ENCODE data around the gene CCAR1.
"Not testable (repeated sequence)": the region's sequence is repeated elsewhere in the genome, so short reads cannot be mapped to it uniquely, and the experiment has no call there.

The CCAR1 gene, protein sequence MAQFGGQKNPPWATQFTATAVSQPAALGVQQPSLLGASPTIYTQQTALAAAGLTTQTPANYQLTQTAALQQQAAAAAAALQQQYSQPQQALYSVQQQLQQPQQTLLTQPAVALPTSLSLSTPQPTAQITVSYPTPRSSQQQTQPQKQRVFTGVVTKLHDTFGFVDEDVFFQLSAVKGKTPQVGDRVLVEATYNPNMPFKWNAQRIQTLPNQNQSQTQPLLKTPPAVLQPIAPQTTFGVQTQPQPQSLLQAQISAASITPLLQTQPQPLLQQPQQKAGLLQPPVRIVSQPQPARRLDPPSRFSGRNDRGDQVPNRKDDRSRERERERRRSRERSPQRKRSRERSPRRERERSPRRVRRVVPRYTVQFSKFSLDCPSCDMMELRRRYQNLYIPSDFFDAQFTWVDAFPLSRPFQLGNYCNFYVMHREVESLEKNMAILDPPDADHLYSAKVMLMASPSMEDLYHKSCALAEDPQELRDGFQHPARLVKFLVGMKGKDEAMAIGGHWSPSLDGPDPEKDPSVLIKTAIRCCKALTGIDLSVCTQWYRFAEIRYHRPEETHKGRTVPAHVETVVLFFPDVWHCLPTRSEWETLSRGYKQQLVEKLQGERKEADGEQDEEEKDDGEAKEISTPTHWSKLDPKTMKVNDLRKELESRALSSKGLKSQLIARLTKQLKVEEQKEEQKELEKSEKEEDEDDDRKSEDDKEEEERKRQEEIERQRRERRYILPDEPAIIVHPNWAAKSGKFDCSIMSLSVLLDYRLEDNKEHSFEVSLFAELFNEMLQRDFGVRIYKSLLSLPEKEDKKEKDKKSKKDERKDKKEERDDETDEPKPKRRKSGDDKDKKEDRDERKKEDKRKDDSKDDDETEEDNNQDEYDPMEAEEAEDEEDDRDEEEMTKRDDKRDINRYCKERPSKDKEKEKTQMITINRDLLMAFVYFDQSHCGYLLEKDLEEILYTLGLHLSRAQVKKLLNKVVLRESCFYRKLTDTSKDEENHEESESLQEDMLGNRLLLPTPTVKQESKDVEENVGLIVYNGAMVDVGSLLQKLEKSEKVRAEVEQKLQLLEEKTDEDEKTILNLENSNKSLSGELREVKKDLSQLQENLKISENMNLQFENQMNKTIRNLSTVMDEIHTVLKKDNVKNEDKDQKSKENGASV

DNA sequence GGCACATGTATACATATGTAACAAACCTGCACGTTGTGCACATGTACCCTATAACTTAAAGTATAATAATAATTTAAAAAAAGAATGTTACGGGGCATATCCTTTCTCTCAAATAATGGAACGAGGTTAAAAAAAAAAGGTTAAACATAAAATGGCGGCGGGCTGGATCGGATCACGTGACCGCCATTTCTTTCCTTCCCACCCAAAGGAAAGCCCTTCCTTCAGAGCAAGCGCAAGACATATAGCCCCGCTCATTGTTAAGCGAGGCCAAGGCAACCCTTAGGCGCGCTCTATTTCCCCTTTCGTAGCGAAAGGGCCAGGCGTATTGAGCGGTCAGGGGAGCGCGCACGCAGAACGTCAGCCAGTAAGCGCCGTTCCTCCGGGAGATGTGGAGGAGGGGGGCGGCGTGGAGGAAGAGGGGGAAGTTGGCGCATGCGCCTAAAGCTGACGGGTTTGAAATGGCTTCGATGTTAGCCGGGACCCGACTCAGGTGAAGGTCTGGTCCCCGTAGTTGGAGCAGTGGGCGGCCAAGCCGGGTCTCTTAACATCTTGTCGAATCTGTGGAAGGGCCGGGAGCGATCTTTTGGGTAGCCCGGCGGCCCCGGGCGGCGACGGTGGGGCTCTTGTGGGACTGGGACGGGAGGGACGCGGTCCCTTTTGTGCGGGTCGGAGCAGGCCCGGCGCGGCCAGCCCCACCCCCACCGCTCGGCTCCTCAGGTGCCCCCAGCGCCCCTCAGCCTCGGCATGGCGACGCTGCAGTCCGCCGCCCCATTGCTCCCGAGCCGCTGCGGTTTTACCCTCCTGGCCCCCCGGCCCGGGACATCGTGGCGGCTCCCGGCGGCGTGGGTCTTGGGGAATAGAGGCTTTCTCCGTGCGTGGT is at the start of gene CCAR1:
Gene CCAR1 (plus strand): TSS at position 447 of the 880 bp plus-strand sequence. CDS start 1,266 bp downstream, outside the sequence.
- H3K4me3 Mint-ChIP-seq, result peak within 1 kb of the TSS; percentile 89 to 93
- peak; percentile 97 for DNase-seq
- peak within 1 kb of the TSS; percentile 99 for H3K27ac Mint-ChIP-seq
- peak; percentile 100 for ATAC-seq (replicated peaks)
- peaks cover 13 to 25% of the 10 kb centered on the region in 2 donors for H3K36me3 Mint-ChIP-seq
- H3K27me3 Mint-ChIP-seq, result no peaks in the 10 kb centered on the region
- H3K9me3 Mint-ChIP-seq, result no peaks in the 10 kb centered on the region
- H3K4me1 Mint-ChIP-seq, result peaks cover 8 to 15% of the 10 kb centered on the region in 2 donors

DNA sequence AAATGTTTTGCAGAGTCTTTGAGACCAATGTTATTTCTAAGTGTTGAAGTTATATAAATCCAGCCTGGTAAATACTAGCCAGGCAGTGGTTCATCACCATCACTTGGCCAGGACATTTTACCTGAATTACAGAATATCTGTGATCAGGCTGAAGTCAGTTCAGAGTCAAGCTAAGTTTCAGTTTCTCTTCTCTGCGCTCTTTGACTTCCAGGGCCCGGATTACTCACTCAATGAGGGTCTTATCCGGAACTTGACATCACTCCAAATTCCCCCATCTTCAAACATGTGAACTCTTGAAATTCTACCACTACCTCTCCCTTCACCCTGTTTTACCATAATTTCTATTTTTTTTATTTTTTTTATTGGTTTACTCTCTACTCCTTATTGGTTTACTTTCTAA is 36.6 kb upstream of the CCAR1 start:
- H3K36me3 Mint-ChIP-seq, result peaks cover 3 to 10% of the 10 kb centered on the region in 2 donors
- H3K9me3 Mint-ChIP-seq, result no peaks in the 10 kb centered on the region
- H3K27me3 Mint-ChIP-seq, result no peaks in the 10 kb centered on the region
- H3K27ac Mint-ChIP-seq, result no peak overlapping the region
- no peaks in the 10 kb centered on the region for H3K4me1 Mint-ChIP-seq
- H3K4me3 Mint-ChIP-seq, result no peak overlapping the region
- ATAC-seq (replicated peaks) (peak in 1 of 2 donors; percentile 43), DNase-seq (no peak)

DNA sequence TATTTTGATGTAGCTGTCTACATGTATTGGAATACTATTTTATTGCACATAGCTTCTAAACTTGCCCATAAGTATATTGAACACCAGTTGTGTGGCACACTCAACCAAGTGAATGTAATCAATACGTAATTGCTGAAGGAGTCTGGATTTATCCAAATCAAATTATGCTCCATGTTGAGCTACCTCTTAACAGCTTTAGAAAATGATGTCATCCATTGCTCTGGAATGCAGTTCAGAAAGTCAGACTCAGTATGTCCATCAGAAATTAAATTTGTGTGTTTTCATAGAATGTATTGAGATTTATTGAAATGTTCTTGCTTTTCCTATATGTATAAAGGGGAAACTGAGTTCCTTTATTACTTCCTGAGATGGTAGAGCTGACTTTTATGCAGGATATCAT is 25.0 kb upstream of the CCAR1 start:
- Mint-ChIP-seq H3K9me3 (no peaks in the 10 kb centered on the region), H3K27ac (no peak overlapping the region), H3K4me1 (no peaks in the 10 kb centered on the region), H3K36me3 (peaks cover 1 to 6% of the 10 kb centered on the region in 2 donors), H3K4me3 (no peak overlapping the region), H3K27me3 (no peaks in the 10 kb centered on the region)
- no peak for DNase-seq
- ATAC-seq (replicated peaks), result no peak

DNA sequence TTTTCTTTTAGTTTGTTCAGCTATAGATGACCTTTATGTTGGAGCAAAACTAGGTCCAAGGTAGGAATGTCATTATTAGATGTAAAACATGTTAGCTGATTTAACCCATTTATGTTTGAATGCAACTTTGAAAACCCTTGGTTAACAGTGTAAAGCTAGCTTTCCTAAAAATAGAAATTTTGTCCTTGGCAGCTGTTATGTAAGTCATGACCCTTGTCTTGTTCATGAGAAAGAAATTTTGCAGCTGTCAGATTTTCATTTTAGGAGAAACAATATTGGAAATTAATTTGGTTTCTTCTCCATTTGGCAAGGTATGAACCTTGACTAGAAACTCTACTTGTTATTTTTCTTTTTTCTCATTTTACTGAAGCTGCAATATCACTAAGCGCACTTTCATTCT is 23.9 kb upstream of the CCAR1 start:
- H3K4me3 Mint-ChIP-seq, result no peak overlapping the region
- H3K36me3 Mint-ChIP-seq, result no peaks in the 10 kb centered on the region
- no peaks in the 10 kb centered on the region for H3K27me3 Mint-ChIP-seq
- no peak for DNase-seq
- no peaks in the 10 kb centered on the region for H3K9me3 Mint-ChIP-seq
- ATAC-seq (replicated peaks), result no peak
- no peaks in the 10 kb centered on the region for H3K4me1 Mint-ChIP-seq
- H3K27ac Mint-ChIP-seq, result no peak overlapping the region

DNA sequence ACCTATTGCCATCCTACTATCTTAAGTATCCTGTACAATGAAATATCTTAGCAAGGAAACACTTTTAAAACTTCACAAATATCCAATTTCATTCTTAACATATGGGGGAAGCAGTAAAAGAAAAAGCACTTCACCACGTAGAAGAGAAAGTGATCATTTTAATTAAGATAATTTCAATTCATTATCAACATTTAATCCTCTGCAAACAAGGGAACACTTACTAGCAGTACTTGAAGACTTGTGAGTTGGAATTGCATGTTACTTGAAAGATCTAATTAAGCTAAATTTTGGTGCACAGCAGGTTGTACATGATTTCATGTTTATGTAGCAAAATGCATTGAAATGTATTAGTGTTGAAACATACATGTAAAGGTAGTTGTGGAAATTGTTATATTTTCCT is 20.8 kb upstream of the CCAR1 start:
- Mint-ChIP-seq H3K9me3 (no peaks in the 10 kb centered on the region), H3K4me3 (no peak overlapping the region), H3K27ac (no peak overlapping the region), H3K36me3 (no peaks in the 10 kb centered on the region), H3K4me1 (no peaks in the 10 kb centered on the region), H3K27me3 (no peaks in the 10 kb centered on the region)
- DNase-seq (no peak), ATAC-seq (replicated peaks) (no peak)

DNA sequence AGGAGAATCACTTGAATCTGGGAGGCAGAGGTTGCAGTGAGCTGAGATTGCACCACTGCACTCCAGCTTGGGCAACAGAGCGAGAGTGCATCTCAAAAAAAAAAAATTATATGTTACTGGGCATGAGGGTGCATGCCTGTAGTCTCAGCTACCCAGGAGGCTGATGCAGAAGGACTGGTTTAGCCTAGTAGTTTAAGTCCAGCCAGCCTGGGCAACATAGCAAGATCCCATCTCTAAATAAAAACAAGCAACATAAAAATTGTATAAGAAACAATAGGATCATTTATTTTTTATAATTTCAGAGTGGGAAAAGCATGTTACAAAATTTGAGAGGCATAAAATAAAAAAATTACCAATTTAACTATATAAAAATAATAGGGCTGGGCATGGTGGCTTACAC is 15.5 kb upstream of the CCAR1 start:
- H3K9me3 Mint-ChIP-seq, result no peaks in the 10 kb centered on the region
- no peaks in the 10 kb centered on the region for H3K36me3 Mint-ChIP-seq
- ATAC-seq (replicated peaks) (no peak), DNase-seq (no peak)
- H3K27ac Mint-ChIP-seq, result no peak overlapping the region
- no peak overlapping the region for H3K4me3 Mint-ChIP-seq
- H3K4me1 Mint-ChIP-seq, result no peaks in the 10 kb centered on the region
- H3K27me3 Mint-ChIP-seq, result no peaks in the 10 kb centered on the region

DNA sequence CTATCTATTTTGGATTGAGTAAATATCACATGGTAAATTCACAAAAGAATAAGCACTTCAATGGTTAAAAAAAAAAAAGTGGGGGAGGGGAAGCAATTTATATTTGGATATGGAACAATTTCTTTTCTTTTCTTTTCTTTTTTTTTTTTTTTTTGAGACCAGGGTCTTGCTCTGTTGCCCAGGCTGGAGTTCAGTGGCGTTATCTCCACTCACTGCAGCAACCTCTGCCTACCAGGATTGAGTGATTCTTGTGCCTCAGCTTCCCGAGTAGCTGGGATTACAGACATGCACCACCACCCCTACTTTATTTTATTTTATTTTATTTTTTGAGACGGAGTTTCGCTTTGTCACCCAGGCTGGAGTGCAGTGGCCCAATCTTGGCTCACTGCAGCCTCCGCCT is 12.1 kb upstream of the CCAR1 start:
- not testable (repeated sequence) for H3K27ac Mint-ChIP-seq; H3K27me3 Mint-ChIP-seq; H3K4me3 Mint-ChIP-seq; DNase-seq; H3K4me1 Mint-ChIP-seq; ATAC-seq (replicated peaks); H3K36me3 Mint-ChIP-seq; H3K9me3 Mint-ChIP-seq

DNA sequence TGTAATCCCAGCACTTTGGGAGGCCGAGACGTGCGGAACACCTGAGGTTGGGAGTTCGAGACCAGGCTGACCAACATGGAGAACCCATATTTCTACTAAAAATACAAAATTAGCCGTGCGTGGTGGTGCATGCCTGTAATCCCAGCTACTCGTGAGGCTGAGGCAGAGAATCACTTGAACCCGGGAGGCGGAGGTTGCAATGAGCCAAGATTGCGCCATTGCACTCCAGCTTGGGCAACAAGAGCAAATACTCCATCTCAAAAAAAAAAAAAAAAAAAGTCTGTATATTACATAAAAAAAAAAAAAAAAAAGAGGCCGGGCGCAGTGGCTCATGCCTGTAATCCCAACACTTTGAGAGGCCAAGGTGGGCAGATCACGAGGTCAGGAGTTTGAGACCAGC is 8.0 kb upstream of the CCAR1 start:
- not testable (repeated sequence) for H3K36me3 Mint-ChIP-seq; DNase-seq; H3K9me3 Mint-ChIP-seq; H3K27me3 Mint-ChIP-seq; H3K4me1 Mint-ChIP-seq; ATAC-seq (replicated peaks); H3K27ac Mint-ChIP-seq; H3K4me3 Mint-ChIP-seq

DNA sequence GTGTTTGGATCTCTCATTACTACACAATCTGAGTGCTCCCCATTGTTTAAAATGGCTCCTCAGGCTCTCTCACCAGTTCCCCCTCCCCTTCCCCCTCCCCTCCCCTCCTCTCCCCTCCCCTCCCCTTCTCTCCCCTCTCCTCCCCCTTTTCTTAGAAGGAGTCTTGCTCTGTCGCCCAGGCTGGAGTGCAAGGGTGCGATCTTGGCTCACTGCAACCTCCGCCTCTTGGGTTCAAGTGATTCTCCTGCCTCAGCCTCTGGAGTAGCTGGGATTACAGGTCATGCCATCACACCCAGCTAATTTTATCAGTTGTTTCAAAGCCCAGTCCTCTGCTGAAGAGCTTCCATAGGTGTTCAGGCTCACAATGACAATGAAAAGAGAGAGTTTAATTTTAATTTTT is 3.6 kb upstream of the CCAR1 start:
- Mint-ChIP-seq H3K9me3 (no peaks in the 10 kb centered on the region), H3K27ac (no peak overlapping the region), H3K4me3 (no peak overlapping the region), H3K27me3 (peaks cover 4 to 6% of the 10 kb centered on the region in 2 donors), H3K36me3 (peaks cover 2 to 10% of the 10 kb centered on the region in 2 donors), H3K4me1 (peaks cover 5 to 6% of the 10 kb centered on the region in 2 donors)
- DNase-seq (no peak), ATAC-seq (replicated peaks) (no peak)

DNA sequence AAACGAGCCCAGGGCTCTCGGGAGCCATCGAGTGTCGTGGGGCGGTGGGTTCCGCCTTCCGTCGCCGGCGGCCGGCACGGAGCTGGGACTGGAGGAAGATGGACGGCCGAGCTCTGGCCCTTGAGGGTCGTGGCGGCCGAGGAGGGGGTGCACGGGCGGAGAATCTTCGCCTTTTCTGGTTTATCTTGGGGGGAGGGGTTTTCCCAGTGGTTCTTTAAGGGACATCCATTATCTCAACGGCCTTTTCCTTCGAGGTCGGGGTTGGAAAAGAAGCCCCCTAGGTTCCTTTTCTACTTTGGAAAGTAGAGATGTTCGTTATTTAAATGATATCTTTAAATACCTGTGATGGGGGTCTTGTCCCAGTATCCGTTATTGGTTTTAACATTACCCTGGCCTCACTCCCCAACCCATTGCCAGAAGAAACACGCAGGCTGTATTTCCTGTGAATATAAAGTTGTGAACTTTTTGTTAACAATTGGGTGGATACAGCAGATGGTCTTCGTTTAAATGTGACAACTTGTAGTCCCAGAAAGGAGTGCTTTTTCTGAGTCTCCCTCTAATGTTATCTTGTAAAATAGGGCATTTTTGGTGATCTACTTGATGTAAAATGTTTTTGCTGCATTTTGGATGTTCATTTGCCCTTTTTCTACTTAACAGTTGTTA is 765 bp downstream of the CCAR1 start:
- H3K36me3 Mint-ChIP-seq, result peaks cover 16 to 29% of the 10 kb centered on the region in 2 donors
- H3K27me3 Mint-ChIP-seq, result no peaks in the 10 kb centered on the region
- DNase-seq, result no peak
- no peaks in the 10 kb centered on the region for H3K9me3 Mint-ChIP-seq
- peak overlapping the region; percentile 89 to 93 for H3K4me3 Mint-ChIP-seq
- ATAC-seq (replicated peaks), result peak; percentile 21 to 22
- H3K4me1 Mint-ChIP-seq, result peaks cover 8 to 15% of the 10 kb centered on the region in 2 donors
- H3K27ac Mint-ChIP-seq, result peak overlapping the region; percentile 99

DNA sequence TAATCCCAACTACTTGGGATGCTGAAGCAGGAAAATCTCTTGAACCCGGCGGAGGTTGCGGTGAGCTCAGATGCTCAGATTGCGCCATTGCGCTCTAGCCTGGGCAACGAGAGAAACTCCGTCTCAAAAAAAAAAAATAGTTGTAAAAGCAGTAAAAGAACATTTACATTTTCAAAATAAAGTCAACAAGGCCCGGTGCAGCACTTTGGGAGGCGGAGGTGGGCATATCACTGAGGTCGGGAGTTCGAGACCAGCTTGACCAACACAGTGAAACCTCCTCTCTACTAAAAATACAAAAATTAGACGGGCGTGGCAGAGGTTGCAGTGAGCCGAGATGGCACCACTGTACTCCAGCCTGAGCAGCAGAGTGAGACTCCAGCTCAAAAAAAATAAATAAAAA is 4.0 kb downstream of the CCAR1 start:
- H3K4me1 Mint-ChIP-seq, result peaks cover 8 to 15% of the 10 kb centered on the region in 2 donors
- ATAC-seq (replicated peaks) (no peak), DNase-seq (no peak)
- H3K36me3 Mint-ChIP-seq, result peaks cover 27 to 39% of the 10 kb centered on the region in 2 donors
- H3K27me3 Mint-ChIP-seq, result no peaks in the 10 kb centered on the region
- H3K27ac Mint-ChIP-seq, result no peak overlapping the region
- no peaks in the 10 kb centered on the region for H3K9me3 Mint-ChIP-seq
- H3K4me3 Mint-ChIP-seq, result no peak overlapping the region

DNA sequence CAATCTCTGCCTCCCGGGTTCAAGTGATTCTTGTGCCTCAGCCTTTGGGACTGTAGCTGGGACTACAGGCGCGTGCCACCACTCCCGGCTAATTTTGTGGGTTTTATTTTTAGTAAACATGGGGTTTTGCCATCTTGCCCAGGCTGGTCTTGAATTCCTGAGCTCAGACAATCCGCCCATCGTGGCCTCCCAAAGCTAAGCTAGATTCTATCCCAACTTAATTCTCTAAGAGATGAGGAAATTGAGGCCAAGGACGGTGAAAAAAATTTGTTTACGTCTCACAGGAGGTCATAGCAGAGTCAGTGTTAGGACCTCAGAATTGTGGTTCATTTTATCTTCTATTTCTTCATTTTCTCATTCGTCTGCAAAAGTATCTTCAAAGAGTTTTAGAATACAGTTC is 6.1 kb downstream of the CCAR1 start:
- H3K9me3 Mint-ChIP-seq, result no peaks in the 10 kb centered on the region
- no peak overlapping the region for H3K27ac Mint-ChIP-seq
- ATAC-seq (replicated peaks) (no peak), DNase-seq (no peak)
- no peak overlapping the region for H3K4me3 Mint-ChIP-seq
- H3K36me3 Mint-ChIP-seq, result peaks cover 29 to 41% of the 10 kb centered on the region in 2 donors
- no peaks in the 10 kb centered on the region for H3K27me3 Mint-ChIP-seq
- H3K4me1 Mint-ChIP-seq, result peaks cover 6 to 12% of the 10 kb centered on the region in 2 donors

DNA sequence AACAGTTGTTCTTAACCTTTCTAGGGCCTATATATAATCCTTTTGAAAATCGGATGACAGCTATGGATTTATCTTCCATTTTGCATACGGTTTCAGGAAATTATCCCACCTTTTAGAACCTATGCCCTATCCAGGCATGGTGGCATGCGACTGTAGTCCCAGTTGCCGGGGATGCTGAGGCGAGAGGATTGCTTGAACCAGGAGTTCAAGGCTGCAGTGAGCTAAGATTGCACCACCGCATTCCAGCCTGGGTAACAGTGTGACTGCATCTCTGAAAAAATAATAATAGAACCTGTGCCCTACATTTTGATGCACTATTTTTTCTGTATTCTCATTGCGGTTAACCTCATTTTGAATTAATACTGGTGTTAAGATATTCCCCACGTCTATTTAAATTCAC is 11.6 kb downstream of the CCAR1 start:
- Mint-ChIP-seq H3K27ac (peak overlapping the region; percentile 73), H3K4me1 (no peaks in the 10 kb centered on the region), H3K4me3 (no peak overlapping the region), H3K9me3 (no peaks in the 10 kb centered on the region), H3K27me3 (no peaks in the 10 kb centered on the region), H3K36me3 (peaks cover 37 to 38% of the 10 kb centered on the region in 2 donors)
- ATAC-seq (replicated peaks), result no peak
- no peak for DNase-seq
